ENCODE measurements around the gene FAM131A. TPM values are rescaled to one million over a fixed set of nuclear protein-coding genes. Genes with fewer than 3 reads are reported as not detected.
A peak's percentile ranks its signal among the peaks of the same experiment; 100 is the strongest.

FAM131A gene
- total and polyA plus RNA-seq, 10 of the 15 experiments (the other 5 are each of a cell fraction or from before 2014, with no cell fraction given) = 0.31 to 4.5 (median 1.5) TPM

DNA sequence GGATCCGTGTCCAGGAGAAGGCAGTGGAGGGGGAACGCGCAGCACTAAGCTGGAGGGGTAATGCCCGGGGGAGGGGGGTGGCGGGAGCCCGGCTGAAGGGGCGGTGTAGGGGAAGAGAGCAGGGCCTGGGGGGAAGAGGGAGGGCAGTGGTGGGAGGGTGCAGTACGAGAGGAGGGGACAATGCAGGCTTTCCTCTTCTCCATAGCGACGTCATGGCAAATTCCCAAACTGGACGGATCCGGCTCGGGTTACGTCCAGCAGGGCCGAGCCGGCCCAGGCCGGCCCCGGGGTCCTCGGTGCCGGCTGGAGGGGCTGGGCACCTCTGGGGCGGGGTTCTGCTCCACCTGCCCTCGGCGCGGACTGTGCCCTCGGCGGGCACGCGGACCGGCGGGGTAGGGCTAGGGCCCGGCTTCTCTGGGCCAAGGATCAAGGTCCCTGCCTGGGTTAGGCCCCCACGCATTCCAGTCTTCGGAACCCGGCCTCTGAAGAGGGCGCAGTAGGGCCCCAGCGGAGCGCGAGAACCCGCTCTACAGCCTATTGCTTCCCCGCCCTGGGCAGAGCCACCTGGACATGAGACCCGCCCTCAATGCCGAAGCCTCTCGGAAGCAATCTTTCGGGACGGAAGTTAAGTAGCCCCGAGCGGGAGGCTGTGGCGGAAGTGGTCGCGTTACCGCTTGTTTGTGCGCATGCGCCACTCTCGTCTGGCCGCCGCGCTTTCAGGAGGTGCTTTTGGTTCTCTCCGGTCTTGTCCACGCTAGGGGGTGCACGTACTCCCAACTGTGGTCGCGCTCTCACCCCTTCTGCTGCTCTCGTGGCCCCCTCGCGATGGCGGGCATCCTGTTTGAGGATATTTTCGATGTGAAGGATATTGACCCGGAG lies 25.5 kb downstream of the FAM131A start (continued):
- TF ChIP-seq, protein P1, sequence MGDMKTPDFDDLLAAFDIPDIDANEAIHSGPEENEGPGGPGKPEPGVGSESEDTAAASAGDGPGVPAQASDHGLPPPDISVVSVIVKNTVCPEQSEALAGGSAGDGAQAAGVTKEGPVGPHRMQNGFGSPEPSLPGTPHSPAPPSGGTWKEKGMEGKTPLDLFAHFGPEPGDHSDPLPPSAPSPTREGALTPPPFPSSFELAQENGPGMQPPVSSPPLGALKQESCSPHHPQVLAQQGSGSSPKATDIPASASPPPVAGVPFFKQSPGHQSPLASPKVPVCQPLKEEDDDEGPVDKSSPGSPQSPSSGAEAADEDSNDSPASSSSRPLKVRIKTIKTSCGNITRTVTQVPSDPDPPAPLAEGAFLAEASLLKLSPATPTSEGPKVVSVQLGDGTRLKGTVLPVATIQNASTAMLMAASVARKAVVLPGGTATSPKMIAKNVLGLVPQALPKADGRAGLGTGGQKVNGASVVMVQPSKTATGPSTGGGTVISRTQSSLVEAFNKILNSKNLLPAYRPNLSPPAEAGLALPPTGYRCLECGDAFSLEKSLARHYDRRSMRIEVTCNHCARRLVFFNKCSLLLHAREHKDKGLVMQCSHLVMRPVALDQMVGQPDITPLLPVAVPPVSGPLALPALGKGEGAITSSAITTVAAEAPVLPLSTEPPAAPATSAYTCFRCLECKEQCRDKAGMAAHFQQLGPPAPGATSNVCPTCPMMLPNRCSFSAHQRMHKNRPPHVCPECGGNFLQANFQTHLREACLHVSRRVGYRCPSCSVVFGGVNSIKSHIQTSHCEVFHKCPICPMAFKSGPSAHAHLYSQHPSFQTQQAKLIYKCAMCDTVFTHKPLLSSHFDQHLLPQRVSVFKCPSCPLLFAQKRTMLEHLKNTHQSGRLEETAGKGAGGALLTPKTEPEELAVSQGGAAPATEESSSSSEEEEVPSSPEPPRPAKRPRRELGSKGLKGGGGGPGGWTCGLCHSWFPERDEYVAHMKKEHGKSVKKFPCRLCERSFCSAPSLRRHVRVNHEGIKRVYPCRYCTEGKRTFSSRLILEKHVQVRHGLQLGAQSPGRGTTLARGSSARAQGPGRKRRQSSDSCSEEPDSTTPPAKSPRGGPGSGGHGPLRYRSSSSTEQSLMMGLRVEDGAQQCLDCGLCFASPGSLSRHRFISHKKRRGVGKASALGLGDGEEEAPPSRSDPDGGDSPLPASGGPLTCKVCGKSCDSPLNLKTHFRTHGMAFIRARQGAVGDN (IDR thresholded peaks at IDR 0.05) = peak; percentile 67
- TF ChIP-seq MTA3 (IDR thresholded peaks at IDR 0.05; ENCODE audit: borderline replicate concordance, low read length) = no peak
- TF ChIP-seq NFYB (IDR thresholded peaks at IDR 0.05; ENCODE audit: insufficient read depth, low read depth, low read length) = no peak
- TF ChIP-seq, protein P2, sequence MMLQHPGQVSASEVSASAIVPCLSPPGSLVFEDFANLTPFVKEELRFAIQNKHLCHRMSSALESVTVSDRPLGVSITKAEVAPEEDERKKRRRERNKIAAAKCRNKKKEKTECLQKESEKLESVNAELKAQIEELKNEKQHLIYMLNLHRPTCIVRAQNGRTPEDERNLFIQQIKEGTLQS (IDR thresholded peaks at IDR 0.05; ENCODE audit: borderline replicate concordance, extremely low read depth, low read depth, low read length) = no peak
- TF ChIP-seq KDM1A (IDR thresholded peaks at IDR 0.05; ENCODE audit: borderline replicate concordance) = no peak
- TF ChIP-seq, protein P3, sequence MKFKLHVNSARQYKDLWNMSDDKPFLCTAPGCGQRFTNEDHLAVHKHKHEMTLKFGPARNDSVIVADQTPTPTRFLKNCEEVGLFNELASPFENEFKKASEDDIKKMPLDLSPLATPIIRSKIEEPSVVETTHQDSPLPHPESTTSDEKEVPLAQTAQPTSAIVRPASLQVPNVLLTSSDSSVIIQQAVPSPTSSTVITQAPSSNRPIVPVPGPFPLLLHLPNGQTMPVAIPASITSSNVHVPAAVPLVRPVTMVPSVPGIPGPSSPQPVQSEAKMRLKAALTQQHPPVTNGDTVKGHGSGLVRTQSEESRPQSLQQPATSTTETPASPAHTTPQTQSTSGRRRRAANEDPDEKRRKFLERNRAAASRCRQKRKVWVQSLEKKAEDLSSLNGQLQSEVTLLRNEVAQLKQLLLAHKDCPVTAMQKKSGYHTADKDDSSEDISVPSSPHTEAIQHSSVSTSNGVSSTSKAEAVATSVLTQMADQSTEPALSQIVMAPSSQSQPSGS (IDR thresholded peaks at IDR 0.05; ENCODE audit: low read length) = no peak
- no peak for TF ChIP-seq CHD1 (IDR thresholded peaks at IDR 0.05; ENCODE audit: low read depth, low read length)
- TF ChIP-seq NR2C2 (IDR thresholded peaks at IDR 0.05; ENCODE audit: borderline replicate concordance, control insufficient read depth, insufficient read length, low read depth) = no peak
- TF ChIP-seq POLR2AphosphoS5 (IDR thresholded peaks at IDR 0.05; ENCODE audit: low read length) = peak; percentile 90; the same call in 1 of the 2 replicates
- peak; percentile 89 for TF ChIP-seq HDGF (IDR thresholded peaks at IDR 0.05)
- TF ChIP-seq JUND (IDR thresholded peaks at IDR 0.05; ENCODE audit: low read depth, low read length) = no peak
- peak; percentile 91 for TF ChIP-seq MXI1 (IDR thresholded peaks at IDR 0.05; ENCODE audit: low read depth, low read length)
- TF ChIP-seq DPF2 (IDR thresholded peaks at IDR 0.05) = 0 out of 2 replicates have a peak, but pooled peaks have one; percentile 17
- no peak for TF ChIP-seq ZNF207 (IDR thresholded peaks at IDR 0.05; ENCODE audit: borderline replicate concordance)
- TF ChIP-seq, protein P4, sequence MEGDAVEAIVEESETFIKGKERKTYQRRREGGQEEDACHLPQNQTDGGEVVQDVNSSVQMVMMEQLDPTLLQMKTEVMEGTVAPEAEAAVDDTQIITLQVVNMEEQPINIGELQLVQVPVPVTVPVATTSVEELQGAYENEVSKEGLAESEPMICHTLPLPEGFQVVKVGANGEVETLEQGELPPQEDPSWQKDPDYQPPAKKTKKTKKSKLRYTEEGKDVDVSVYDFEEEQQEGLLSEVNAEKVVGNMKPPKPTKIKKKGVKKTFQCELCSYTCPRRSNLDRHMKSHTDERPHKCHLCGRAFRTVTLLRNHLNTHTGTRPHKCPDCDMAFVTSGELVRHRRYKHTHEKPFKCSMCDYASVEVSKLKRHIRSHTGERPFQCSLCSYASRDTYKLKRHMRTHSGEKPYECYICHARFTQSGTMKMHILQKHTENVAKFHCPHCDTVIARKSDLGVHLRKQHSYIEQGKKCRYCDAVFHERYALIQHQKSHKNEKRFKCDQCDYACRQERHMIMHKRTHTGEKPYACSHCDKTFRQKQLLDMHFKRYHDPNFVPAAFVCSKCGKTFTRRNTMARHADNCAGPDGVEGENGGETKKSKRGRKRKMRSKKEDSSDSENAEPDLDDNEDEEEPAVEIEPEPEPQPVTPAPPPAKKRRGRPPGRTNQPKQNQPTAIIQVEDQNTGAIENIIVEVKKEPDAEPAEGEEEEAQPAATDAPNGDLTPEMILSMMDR (IDR thresholded peaks at IDR 0.05 in 2 of 3, conservative IDR thresholded peaks at IDR 0.05 in 1 of 3; ENCODE audit: control insufficient read depth in 2 of 3, extremely low read depth in 1 of 3, insufficient read depth in 1 of 3, low read depth in 3 of 3, low read length in 3 of 3) = peak; percentile 53 to 80 (median 60)
- TF ChIP-seq ATF7 (IDR thresholded peaks at IDR 0.05; ENCODE audit: low read depth) = peak; percentile 47; the same call in 1 of the 2 replicates
- TF ChIP-seq, protein P5, sequence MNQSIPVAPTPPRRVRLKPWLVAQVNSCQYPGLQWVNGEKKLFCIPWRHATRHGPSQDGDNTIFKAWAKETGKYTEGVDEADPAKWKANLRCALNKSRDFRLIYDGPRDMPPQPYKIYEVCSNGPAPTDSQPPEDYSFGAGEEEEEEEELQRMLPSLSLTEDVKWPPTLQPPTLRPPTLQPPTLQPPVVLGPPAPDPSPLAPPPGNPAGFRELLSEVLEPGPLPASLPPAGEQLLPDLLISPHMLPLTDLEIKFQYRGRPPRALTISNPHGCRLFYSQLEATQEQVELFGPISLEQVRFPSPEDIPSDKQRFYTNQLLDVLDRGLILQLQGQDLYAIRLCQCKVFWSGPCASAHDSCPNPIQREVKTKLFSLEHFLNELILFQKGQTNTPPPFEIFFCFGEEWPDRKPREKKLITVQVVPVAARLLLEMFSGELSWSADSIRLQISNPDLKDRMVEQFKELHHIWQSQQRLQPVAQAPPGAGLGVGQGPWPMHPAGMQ (IDR thresholded peaks at IDR 0.05; ENCODE audit: borderline replicate concordance) = no peak
- TF ChIP-seq FOXK2 (IDR thresholded peaks at IDR 0.05) = no peak
